CD4-positive, CD25-positive, alpha-beta regulatory T cell (primary cell): ENCODE results near the gene DNAJC13. TPM values are rescaled to one million over a fixed set of nuclear protein-coding genes. Genes with fewer than 3 reads are reported as not detected.
"Not testable (repeated sequence)": the region's sequence is repeated elsewhere in the genome, so short reads cannot be mapped to it uniquely, and the experiment has no call there.

ENCODE experiments used
- ATAC-seq, 2 donors: fragments of 150-1000 bp; cut with Tn5 transposase; one replicate each; pipeline ENCODE4 v1.10.0; 2021; ENCODE audit warnings: low read depth in 2 of 2, moderate number of reproducible peaks in 2 of 2, moderate library complexity in 1 of 2
- DNase-seq, 3 donors: peaks; one replicate each; pipeline versions ENCODE4 v3.0.0 to v3.0.0-alpha.2; 2012 to 2022; ENCODE audit warnings: mixed read lengths in 1 of 3
- H3K27ac ChIP-seq: one replicate; pipeline ENCODE4 v1.7.0; 2013; ENCODE audit warnings: mild to moderate bottlenecking, low read length; ENCODE audit not compliant: insufficient read depth, poor library complexity, severe bottlenecking
- H3K27me3 ChIP-seq: one replicate; pipeline ENCODE4 v1.7.0; 2013; ENCODE audit warnings: low read length; ENCODE audit not compliant: control insufficient read depth, insufficient read depth
- H3K36me3 ChIP-seq: one replicate; pipeline ENCODE4 v1.7.0; 2013; ENCODE audit warnings: mild to moderate bottlenecking, low read length, moderate library complexity; ENCODE audit not compliant: control insufficient read depth, insufficient read depth
- H3K4me1 ChIP-seq: 2 replicates; pipeline ENCODE4 v1.7.0; 2013; ENCODE audit warnings: mild to moderate bottlenecking, low read length; ENCODE audit not compliant: insufficient read depth, control insufficient read depth, poor library complexity, severe bottlenecking
- H3K4me3 ChIP-seq: one replicate; pipeline ENCODE4 v1.7.0; 2013; ENCODE audit warnings: low read depth, mild to moderate bottlenecking, low read length, moderate library complexity
- H3K9me3 ChIP-seq, 2 experiments: 1 replicate in 1 of 2; 2 replicates in 1 of 2; pipeline ENCODE4 v1.7.0; 2013; ENCODE audit warnings: low read length in 2 of 2, mild to moderate bottlenecking in 1 of 2, moderate library complexity in 1 of 2; ENCODE audit not compliant: control insufficient read depth in 2 of 2
- H3K27ac Mint-ChIP-seq, 3 donors: one replicate each; pipeline ENCODE4 v1.8.0; 2020 to 2022; ENCODE audit warnings: mild to moderate bottlenecking in 3 of 3, mixed read lengths in 3 of 3, moderate library complexity in 2 of 3
- H3K27me3 Mint-ChIP-seq: one replicate; pipeline ENCODE4 v1.8.0; 2022; ENCODE audit warnings: mild to moderate bottlenecking, mixed read lengths
- H3K36me3 Mint-ChIP-seq: one replicate; pipeline ENCODE4 v1.8.0; 2020; ENCODE audit warnings: mixed read lengths
- H3K4me1 Mint-ChIP-seq, 4 donors: one replicate each; pipeline ENCODE4 v1.8.0; 2020 to 2022; ENCODE audit warnings: mixed read lengths in 4 of 4, mild to moderate bottlenecking in 1 of 4
- H3K4me3 Mint-ChIP-seq, 4 donors: one replicate each; pipeline ENCODE4 v1.8.0; 2020 to 2022; ENCODE audit warnings: mild to moderate bottlenecking in 4 of 4, mixed read lengths in 4 of 4, moderate library complexity in 3 of 4
- H3K9me3 Mint-ChIP-seq, 7 donors: one replicate each; pipeline ENCODE4 v1.8.0; 2020 to 2022; ENCODE audit warnings: mixed read lengths in 7 of 7, mild to moderate bottlenecking in 3 of 7, moderate library complexity in 2 of 7
- polyA plus RNA-seq, 4 donors: library from polyadenylated mRNA; unstranded; fragments of 300-500 nt; fragmentation: Illumina TruSeq; gene quantifications; one replicate each; pipeline ENCODE4 v1.2.3, GENCODE V29; 2021
- total RNA-seq: library from RNA; stranded (reverse); gene quantifications from one replicate; pipeline ENCODE4 v1.2.3, GENCODE V29; 2022

DNAJC13 gene
- total and polyA plus RNA-seq, 5 donors from 2014 or later = 7.1 to 29.4 (median 10.6) TPM

- H3K4me3 ChIP-seq = not testable (repeated sequence)
Measured at GRCh38 chr3:132556036-132556386, 138.7 kb downstream of the DNAJC13 start.

GRCh38 chr3:132556508-132557159 is 139.3 kb downstream of the DNAJC13 start:
- DNase-seq (no peak), ATAC-seq (no peak)
- H3K4me1 ChIP-seq = no peaks in the 10 kb centered on the region
- no peaks in the 10 kb centered on the region for H3K4me1 Mint-ChIP-seq
- H3K36me3 ChIP-seq = no peaks in the 10 kb centered on the region
- no peaks in the 10 kb centered on the region for H3K27me3 Mint-ChIP-seq
- H3K9me3 ChIP-seq = no peaks in the 10 kb centered on the region
- no peaks in the 10 kb centered on the region for H3K27me3 ChIP-seq
- no peak overlapping the region for H3K4me3 ChIP-seq
- no peaks in the 10 kb centered on the region for H3K9me3 Mint-ChIP-seq
- H3K27ac ChIP-seq = no peak overlapping the region
- no peak overlapping the region for H3K4me3 Mint-ChIP-seq
- no peak overlapping the region for H3K27ac Mint-ChIP-seq
- peaks cover 37% of the 10 kb centered on the region for H3K36me3 Mint-ChIP-seq

More at GRCh38 chr3:132556036-132556386, 138.7 kb downstream of the DNAJC13 start:
- H3K4me3 Mint-ChIP-seq, H3K9me3 ChIP-seq, H3K9me3 Mint-ChIP-seq, H3K36me3 ChIP-seq, H3K27me3 ChIP-seq, ATAC-seq, H3K4me1 ChIP-seq, H3K27ac Mint-ChIP-seq, H3K27ac ChIP-seq, H3K4me1 Mint-ChIP-seq, H3K27me3 Mint-ChIP-seq, DNase-seq: not testable (repeated sequence)
- peaks cover 33% of the 10 kb centered on the region for H3K36me3 Mint-ChIP-seq

GRCh38 chr3:132561003-132561402 is 143.7 kb downstream of the DNAJC13 start:
- no peak for DNase-seq
- peaks cover 0 to 6% (median 2%) of the 10 kb centered on the region in 4 donors for H3K4me1 Mint-ChIP-seq
- H3K36me3 ChIP-seq = no peaks in the 10 kb centered on the region
- H3K27ac ChIP-seq = no peak overlapping the region
- peaks cover 0 to 2% (median 0%) of the 10 kb centered on the region in 7 donors for H3K9me3 Mint-ChIP-seq
- H3K27me3 ChIP-seq = no peaks in the 10 kb centered on the region
- no peaks in the 10 kb centered on the region for H3K9me3 ChIP-seq
- peaks cover 58% of the 10 kb centered on the region for H3K36me3 Mint-ChIP-seq
- no peak overlapping the region for H3K4me3 ChIP-seq
- H3K27ac Mint-ChIP-seq = no peak overlapping the region
- ATAC-seq = no peak
- H3K4me1 ChIP-seq = no peaks in the 10 kb centered on the region
- H3K4me3 Mint-ChIP-seq = no peak overlapping the region
- no peaks in the 10 kb centered on the region for H3K27me3 Mint-ChIP-seq

GRCh38 chr3:132563420-132564069 is 146.2 kb downstream of the DNAJC13 start:
- H3K4me3 ChIP-seq = no peak overlapping the region
- peaks cover 0 to 2% (median 0%) of the 10 kb centered on the region in 7 donors for H3K9me3 Mint-ChIP-seq
- peaks cover 44% of the 10 kb centered on the region for H3K36me3 Mint-ChIP-seq
- DNase-seq = no peak
- H3K9me3 ChIP-seq = no peaks in the 10 kb centered on the region
- H3K4me1 ChIP-seq = no peaks in the 10 kb centered on the region
- no peak overlapping the region for H3K27ac ChIP-seq
- no peaks in the 10 kb centered on the region for H3K36me3 ChIP-seq
- no peaks in the 10 kb centered on the region for H3K27me3 ChIP-seq
- H3K27ac Mint-ChIP-seq = no peak overlapping the region
- H3K4me3 Mint-ChIP-seq = no peak overlapping the region
- peaks cover 0 to 18% (median 2%) of the 10 kb centered on the region in 4 donors for H3K4me1 Mint-ChIP-seq
- no peaks in the 10 kb centered on the region for H3K27me3 Mint-ChIP-seq
- no peak for ATAC-seq

- Histone ChIP-seq H3K4me3 (no peak overlapping the region), H3K27ac (no peak overlapping the region), H3K9me3 (no peaks in the 10 kb centered on the region), H3K4me1 (no peaks in the 10 kb centered on the region), H3K36me3 (no peaks in the 10 kb centered on the region), H3K27me3 (no peaks in the 10 kb centered on the region)
- no peaks in the 10 kb centered on the region for H3K27me3 Mint-ChIP-seq
- no peak overlapping the region for H3K27ac Mint-ChIP-seq
- H3K36me3 Mint-ChIP-seq = peaks cover 41% of the 10 kb centered on the region
- H3K4me1 Mint-ChIP-seq = peaks cover 0 to 18% (median 3%) of the 10 kb centered on the region in 4 donors
- peaks cover 0 to 2% (median 0%) of the 10 kb centered on the region in 7 donors for H3K9me3 Mint-ChIP-seq
- DNase-seq (no peak), ATAC-seq (no peak)
- H3K4me3 Mint-ChIP-seq = no peak overlapping the region
Measured at GRCh38 chr3:132564070-132564465, 146.8 kb downstream of the DNAJC13 start.

- Mint-ChIP-seq H3K4me3 (no peak overlapping the region), H3K27ac (no peak overlapping the region), H3K9me3 (peaks cover 0 to 3% (median 0%) of the 10 kb centered on the region in 7 donors), H3K4me1 (peaks cover 0 to 18% (median 3%) of the 10 kb centered on the region in 4 donors), H3K36me3 (peaks cover 58% of the 10 kb centered on the region), H3K27me3 (no peaks in the 10 kb centered on the region)
- H3K27me3 ChIP-seq = no peaks in the 10 kb centered on the region
- ATAC-seq (no peak), DNase-seq (no peak)
- H3K27ac ChIP-seq = no peak overlapping the region
- H3K9me3 ChIP-seq = no peaks in the 10 kb centered on the region
- H3K36me3 ChIP-seq = peaks cover 5% of the 10 kb centered on the region
- no peaks in the 10 kb centered on the region for H3K4me1 ChIP-seq
- H3K4me3 ChIP-seq = no peak overlapping the region
Measured at GRCh38 chr3:132568422-132568821, 151.1 kb downstream of the DNAJC13 start.

- ATAC-seq (no peak), DNase-seq (no peak)
- Mint-ChIP-seq H3K4me3 (no peak overlapping the region), H3K36me3 (peaks cover 56% of the 10 kb centered on the region), H3K27ac (peak overlapping the region in 1 of 3 donors; percentile 30), H3K9me3 (peaks cover 0 to 3% (median 0%) of the 10 kb centered on the region in 7 donors), H3K27me3 (no peaks in the 10 kb centered on the region), H3K4me1 (peaks cover 0 to 18% (median 3%) of the 10 kb centered on the region in 4 donors)
- Histone ChIP-seq H3K27ac (no peak overlapping the region), H3K27me3 (no peaks in the 10 kb centered on the region), H3K4me3 (no peak overlapping the region), H3K4me1 (no peaks in the 10 kb centered on the region), H3K9me3 (no peaks in the 10 kb centered on the region), H3K36me3 (peaks cover 7% of the 10 kb centered on the region)
Measured at GRCh38 chr3:132569153-132569552, 151.9 kb downstream of the DNAJC13 start.

GRCh38 chr3:132569580-132569979 is 152.3 kb downstream of the DNAJC13 start:
- H3K36me3 Mint-ChIP-seq = peaks cover 51% of the 10 kb centered on the region
- peak overlapping the region in 1 of 3 donors; percentile 47 for H3K27ac Mint-ChIP-seq
- Histone ChIP-seq H3K4me1 (no peaks in the 10 kb centered on the region), H3K27me3 (no peaks in the 10 kb centered on the region), H3K9me3 (no peaks in the 10 kb centered on the region), H3K4me3 (no peak overlapping the region), H3K27ac (no peak overlapping the region), H3K36me3 (peaks cover 8% of the 10 kb centered on the region)
- no peaks in the 10 kb centered on the region for H3K27me3 Mint-ChIP-seq
- H3K9me3 Mint-ChIP-seq = peaks cover 0 to 3% (median 0%) of the 10 kb centered on the region in 7 donors
- no peak for ATAC-seq
- no peak overlapping the region for H3K4me3 Mint-ChIP-seq
- H3K4me1 Mint-ChIP-seq = peaks cover 0 to 14% (median 3%) of the 10 kb centered on the region in 4 donors
- no peak for DNase-seq
